Smooth muscle cell (in vitro differentiated cells): ENCODE data around the gene KSR2. TPM values are rescaled to one million over a fixed set of nuclear protein-coding genes. Genes with fewer than 3 reads are reported as not detected.

Source experiments
- DNase-seq: peaks from one replicate; lab custom pipeline; 2025; ENCODE audit not compliant: unreplicated experiment; lab: John Stamatoyannopoulos, UW
- H2AFZ ChIP-seq: fragments of 200-600 bp; sonication (generic); 2 replicates; pipeline ENCODE4 v1.6.0; 2016; ENCODE audit warnings: antibody characterized with exemption, low read depth, mild to moderate bottlenecking
- H3F3A ChIP-seq: fragments of 200-600 bp; sonication (generic); 2 replicates; pipeline ENCODE4 v1.6.0; 2017; ENCODE audit warnings: antibody characterized with exemption, low read depth
- H3K27ac ChIP-seq: fragments of 200-600 bp; sonication (generic); 2 replicates; pipeline ENCODE4 v1.5.1; 2016; ENCODE audit warnings: low read depth, mild to moderate bottlenecking
- H3K27me3 ChIP-seq: fragments of 200-600 bp; sonication (generic); 2 replicates; pipeline ENCODE4 v1.6.1; 2016; ENCODE audit warnings: low read depth, mild to moderate bottlenecking
- H3K36me3 ChIP-seq: fragments of 200-600 bp; sonication (generic); 2 replicates; pipeline ENCODE4 v1.5.1; 2016; ENCODE audit warnings: low read depth
- H3K4me1 ChIP-seq: fragments of 200-600 bp; sonication (generic); 2 replicates; pipeline ENCODE4 v1.5.1; 2016; ENCODE audit warnings: low read depth
- H3K4me2 ChIP-seq: fragments of 200-600 bp; sonication (generic); 2 replicates; pipeline ENCODE4 v1.6.0; 2016; ENCODE audit warnings: mild to moderate bottlenecking
- H3K4me3 ChIP-seq: fragments of 200-600 bp; sonication (generic); 2 replicates; pipeline ENCODE4 v1.5.1; 2016; ENCODE audit warnings: mild to moderate bottlenecking
- H3K79me2 ChIP-seq: fragments of 200-600 bp; sonication (generic); 2 replicates; pipeline ENCODE4 v1.6.0; 2016; ENCODE audit warnings: low read depth, mild to moderate bottlenecking
- H3K9ac ChIP-seq: fragments of 200-600 bp; sonication (generic); 2 replicates; pipeline ENCODE4 v1.6.0; 2016; ENCODE audit warnings: low read depth
- H3K9me3 ChIP-seq: fragments of 200-600 bp; sonication (generic); replicated peaks from 2 replicates; pipeline ENCODE4 v1.5.1; 2016; ENCODE audit warnings: low read depth
- H4K20me1 ChIP-seq: fragments of 200-600 bp; sonication (generic); 2 replicates; pipeline ENCODE4 v1.6.0; 2016; ENCODE audit warnings: low read depth
- WGBS: methylation state at CpG from one replicate; pipeline ENCODE4 v1.1.7; 2016; ENCODE audit warnings: low lambda C conversion rate; 5-methylcytosine and 5-hydroxymethylcytosine counted together
- polyA plus RNA-seq: library from polyadenylated mRNA; unstranded; fragments of >200 nt; fragmentation: Nextera tagmentation; extraction: Ambion mirVana; gene quantifications from 2 replicates; pipeline ENCODE4 v1.2.1, GENCODE V29; 2016
- total RNA-seq: library from RNA; depleted of rRNA; stranded (reverse); fragments of >200 nt; gene quantifications from 2 replicates; pipeline ENCODE4 v1.2.3, GENCODE V29; 2014
- TF ChIP-seq, protein P1 (sequence below): fragments of 200-600 bp; sonication (generic); IDR thresholded peaks from 2 replicates; pipeline ENCODE4 v1.5.1; 2017; ENCODE audit warnings: borderline replicate concordance, mild to moderate bottlenecking, antibody characterized with exemption; ENCODE audit not compliant: insufficient read depth, poor library complexity, severe bottlenecking

The KSR2 gene
- total and polyA plus RNA-seq, 2 experiments from 2014 or later, result 0.04 TPM; not detected in 1

DNA sequence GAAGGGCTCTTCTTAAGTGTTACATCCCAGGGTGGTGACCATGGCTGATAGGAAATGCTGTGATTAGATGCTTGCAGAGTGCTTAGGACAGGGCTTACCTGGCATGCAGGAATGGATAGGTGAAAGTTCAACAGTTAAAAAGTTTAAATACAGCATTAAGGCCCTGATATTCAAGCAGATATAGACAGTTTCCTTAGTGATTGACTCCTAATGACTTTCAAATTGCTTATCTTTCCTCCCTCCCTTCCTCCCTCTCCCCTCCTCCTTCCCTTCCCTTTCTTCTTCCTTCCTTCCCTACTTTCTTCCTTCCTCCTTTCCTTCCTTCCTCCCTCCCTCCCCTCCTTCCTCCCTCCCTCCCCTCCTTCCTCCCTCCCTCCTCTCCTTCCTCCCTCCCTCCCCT lies 362.8 kb downstream of the KSR2 start:
- Histone ChIP-seq H4K20me1 (no peaks in the 10 kb centered on the region), H3K79me2 (no peaks in the 10 kb centered on the region), H3K9ac (no peak overlapping the region), H3F3A (no peaks in the 10 kb centered on the region), H3K4me1 (no peaks in the 10 kb centered on the region), H3K9me3 (no peaks in the 10 kb centered on the region), H3K4me2 (no peak overlapping the region), H3K27ac (no peak overlapping the region), H3K4me3 (no peak overlapping the region), H2AFZ (no peak overlapping the region), H3K36me3 (no peaks in the 10 kb centered on the region), H3K27me3 (peaks cover 8% of the 10 kb centered on the region)
- TF ChIP-seq, protein P1, sequence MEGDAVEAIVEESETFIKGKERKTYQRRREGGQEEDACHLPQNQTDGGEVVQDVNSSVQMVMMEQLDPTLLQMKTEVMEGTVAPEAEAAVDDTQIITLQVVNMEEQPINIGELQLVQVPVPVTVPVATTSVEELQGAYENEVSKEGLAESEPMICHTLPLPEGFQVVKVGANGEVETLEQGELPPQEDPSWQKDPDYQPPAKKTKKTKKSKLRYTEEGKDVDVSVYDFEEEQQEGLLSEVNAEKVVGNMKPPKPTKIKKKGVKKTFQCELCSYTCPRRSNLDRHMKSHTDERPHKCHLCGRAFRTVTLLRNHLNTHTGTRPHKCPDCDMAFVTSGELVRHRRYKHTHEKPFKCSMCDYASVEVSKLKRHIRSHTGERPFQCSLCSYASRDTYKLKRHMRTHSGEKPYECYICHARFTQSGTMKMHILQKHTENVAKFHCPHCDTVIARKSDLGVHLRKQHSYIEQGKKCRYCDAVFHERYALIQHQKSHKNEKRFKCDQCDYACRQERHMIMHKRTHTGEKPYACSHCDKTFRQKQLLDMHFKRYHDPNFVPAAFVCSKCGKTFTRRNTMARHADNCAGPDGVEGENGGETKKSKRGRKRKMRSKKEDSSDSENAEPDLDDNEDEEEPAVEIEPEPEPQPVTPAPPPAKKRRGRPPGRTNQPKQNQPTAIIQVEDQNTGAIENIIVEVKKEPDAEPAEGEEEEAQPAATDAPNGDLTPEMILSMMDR, result no peak
- no peak for DNase-seq

DNA sequence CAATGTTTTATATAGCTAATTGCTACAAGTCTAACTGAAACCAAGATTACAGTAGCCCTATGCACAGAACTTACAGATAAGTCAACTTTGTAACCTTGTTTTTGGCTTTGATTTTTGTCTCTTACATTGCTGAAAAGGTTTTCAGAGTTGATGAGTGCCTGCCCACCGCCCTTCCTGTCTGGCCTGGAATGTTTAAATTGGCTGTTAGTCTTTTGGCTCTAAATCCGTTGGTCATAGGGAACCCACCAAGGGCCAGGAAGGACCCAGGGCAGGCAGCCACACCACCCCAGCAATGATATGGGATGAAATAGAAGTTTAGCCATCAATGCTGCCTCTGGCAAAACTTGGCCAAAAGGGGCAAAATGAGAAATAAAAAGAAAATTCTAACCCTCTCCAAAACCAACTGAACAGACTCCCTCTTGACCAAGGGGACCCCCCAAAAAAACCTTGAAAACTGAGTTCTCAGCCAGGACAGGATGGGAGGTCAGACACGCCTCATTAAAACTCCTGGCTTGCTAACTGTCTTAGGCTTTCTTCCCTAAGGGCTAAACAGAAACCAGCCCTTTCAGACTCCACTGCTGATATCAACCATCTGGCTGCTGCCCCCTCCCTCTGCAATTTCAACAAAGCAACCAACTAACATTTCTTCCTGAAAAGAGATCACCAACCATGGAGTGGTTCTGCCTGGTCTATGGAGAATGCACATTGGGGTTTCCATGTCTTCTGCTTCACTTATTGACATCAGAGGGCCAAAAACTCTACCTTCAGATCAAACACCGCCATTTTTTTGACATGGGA lies 365.3 kb downstream of the KSR2 start:
- Histone ChIP-seq H3K27ac (no peak overlapping the region), H3K4me2 (no peak overlapping the region), H3K36me3 (no peaks in the 10 kb centered on the region), H3K4me3 (no peak overlapping the region), H3K9ac (no peak overlapping the region), H2AFZ (no peak overlapping the region), H3K79me2 (no peaks in the 10 kb centered on the region), H3K4me1 (no peaks in the 10 kb centered on the region), H4K20me1 (no peaks in the 10 kb centered on the region), H3F3A (no peaks in the 10 kb centered on the region), H3K27me3 (peaks cover 8% of the 10 kb centered on the region), H3K9me3 (no peaks in the 10 kb centered on the region)
- TF ChIP-seq, protein P1, result no peak
- no peak for DNase-seq
- 67% methylated on average over 4 of the region's 4 CpGs for WGBS

DNA sequence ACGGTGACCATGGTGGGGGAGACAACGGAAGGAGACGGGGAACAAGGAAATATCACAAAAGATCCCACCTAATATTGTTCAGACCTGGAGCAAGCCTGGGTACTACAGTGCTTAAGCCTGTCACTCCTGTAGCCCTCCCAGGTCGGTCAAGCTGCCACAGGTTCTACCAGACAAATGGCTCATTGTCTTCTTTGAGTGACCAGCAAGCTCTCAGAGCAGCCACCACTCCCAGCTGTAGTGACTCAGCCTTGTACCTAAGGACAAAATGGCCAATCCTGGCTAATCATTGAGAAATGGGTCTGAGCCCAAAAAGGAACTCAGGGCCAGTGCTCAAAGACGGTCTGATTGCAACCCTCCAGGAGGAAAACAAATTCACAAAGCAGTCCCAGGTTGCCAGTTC lies 368.9 kb downstream of the KSR2 start:
- Histone ChIP-seq H3F3A (no peaks in the 10 kb centered on the region), H3K79me2 (no peaks in the 10 kb centered on the region), H3K4me2 (no peak overlapping the region), H3K4me3 (no peak overlapping the region), H2AFZ (no peak overlapping the region), H3K4me1 (no peaks in the 10 kb centered on the region), H3K9me3 (no peaks in the 10 kb centered on the region), H3K36me3 (no peaks in the 10 kb centered on the region), H3K9ac (no peak overlapping the region), H3K27me3 (no peaks in the 10 kb centered on the region), H4K20me1 (no peaks in the 10 kb centered on the region), H3K27ac (no peak overlapping the region)
- DNase-seq, result no peak
- WGBS, result 65% methylated on average over 5 of the region's 5 CpGs
- TF ChIP-seq, protein P1, result no peak

DNA sequence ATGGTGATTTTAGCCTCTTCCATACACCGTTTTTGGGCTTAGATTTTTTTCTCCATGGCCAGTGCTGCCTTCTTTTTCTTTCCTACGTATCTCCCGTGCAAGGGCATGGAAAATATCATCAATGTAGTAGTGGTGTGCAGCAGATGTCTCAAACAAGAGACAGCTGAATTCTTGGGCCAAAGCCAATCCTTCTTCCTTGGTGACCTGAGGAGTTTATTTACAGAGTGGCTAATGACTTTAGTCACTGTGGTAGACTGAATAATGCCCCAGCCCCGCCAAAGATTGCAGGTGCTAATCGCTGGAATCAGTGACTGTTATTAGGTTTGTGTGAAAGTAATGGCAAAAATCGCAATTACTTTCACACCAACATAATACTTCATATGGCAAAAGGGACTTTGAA lies 371.8 kb downstream of the KSR2 start:
- 73% methylated on average over 6 of the region's 6 CpGs for WGBS
- H3K4me2 ChIP-seq, result no peak overlapping the region
- TF ChIP-seq, protein P1, result no peak
- H3K79me2 ChIP-seq, result no peaks in the 10 kb centered on the region
- no peak overlapping the region for H2AFZ ChIP-seq
- H3K9ac ChIP-seq, result no peak overlapping the region
- H3K27me3 ChIP-seq, result no peaks in the 10 kb centered on the region
- no peaks in the 10 kb centered on the region for H3F3A ChIP-seq
- no peaks in the 10 kb centered on the region for H3K4me1 ChIP-seq
- H3K36me3 ChIP-seq, result no peaks in the 10 kb centered on the region
- no peak overlapping the region for H3K27ac ChIP-seq
- H4K20me1 ChIP-seq, result no peaks in the 10 kb centered on the region
- H3K4me3 ChIP-seq, result no peak overlapping the region
- no peak for DNase-seq
- no peaks in the 10 kb centered on the region for H3K9me3 ChIP-seq
